ENCODE results near the gene STX18.

- TF ChIP-seq CTCF (IDR thresholded peaks at IDR 0.05; ENCODE audit: insufficient read depth, low read depth, low read length) = no peak
- no peak for TF ChIP-seq EZH2 (IDR thresholded peaks at IDR 0.05; ENCODE audit: insufficient read depth, low read length)
Observed at GRCh38 chr4:4479366-4479765, 62.5 kb downstream of the STX18 start.

Measured in astrocyte (in vitro differentiated cells and primary cell).